K562 (cell line): ENCODE results near the gene DPRX. TPM values are rescaled to one million over a fixed set of nuclear protein-coding genes. Genes with fewer than 3 reads are reported as not detected.

Experiments used
- ATAC-seq: fragments of 200-7000 bp; cut with Tn5 transposase; 3 replicates; pipeline ENCODE4 v1.9.1; 2020; ENCODE audit warnings: moderate library complexity
- BruUV-seq: library from RNA; stranded (reverse); fragments of 400-500 nt; replicated peaks from 2 replicates; lab custom pipeline; 2021; lab: Mats Ljungman, UMichigan
- CTCF ChIA-PET: fragments of 300-600 bp; formaldehyde crosslinking; extraction: SDS; loops from one replicate; lab custom pipeline; 2021; ENCODE audit warnings: low intra/inter-chr PET ratio; lab: Yijun Ruan, JAX
- POLR2A ChIA-PET: fragments of 300-600, 350-650 bp; sonication (Branson Sonifier 250); formaldehyde crosslinking; extraction: SDS; loops from one replicate; lab custom pipeline; 2021; ENCODE audit warnings: antibody characterized with exemption, inconsistent platforms; lab: Yijun Ruan, JAX
- DNase-seq, 4 experiments: peaks; one replicate each; pipeline versions ENCODE4 v3.0.0 to v3.0.0-alpha.2; 2011 to 2018; ENCODE audit warnings: low spot score in 3 of 4, mixed read lengths in 3 of 4; ENCODE audit errors: extremely low read depth in 1 of 4
- FAIRE-seq: peaks from 2 replicates; lab custom pipeline; 2011; peaks lifted over from hg19 to GRCh38; lab: Jason Lieb, UNC
- H2AFZ ChIP-seq: 2 replicates; pipeline ENCODE4 v1.6.0; 2011; ENCODE audit warnings: low read depth, low read length, control low read depth, inconsistent platforms
- H3K27ac ChIP-seq: fragments of 200-600 bp; 3 replicates; pipeline ENCODE4 v1.8.0; 2011; ENCODE audit warnings: low read depth, mild to moderate bottlenecking, control low read depth, inconsistent platforms, low read length, moderate library complexity, mixed read lengths; ENCODE audit errors: extremely low read depth
- H3K27me3 ChIP-seq, 2 experiments: fragments of 300-600 bp in 1 of 2; 2 replicates in 1 of 2; 3 replicates in 1 of 2; pipeline versions ENCODE4 v1.6.0 to v1.8.0; 2011; ENCODE audit warnings: inconsistent platforms in 2 of 2, low read length in 2 of 2, mild to moderate bottlenecking in 1 of 2, mixed read lengths in 1 of 2, moderate library complexity in 1 of 2; ENCODE audit not compliant: control insufficient read depth in 2 of 2, insufficient read depth in 2 of 2
- H3K36me3 ChIP-seq: fragments of 300-600 bp; 3 replicates; pipeline ENCODE4 v1.8.0; 2011; ENCODE audit warnings: mild to moderate bottlenecking, low read length, inconsistent platforms; ENCODE audit not compliant: control insufficient read depth, insufficient read depth
- H3K4me1 ChIP-seq, 2 experiments: fragments of 200-600 bp in 1 of 2; replicated peaks in 1 of 2; 2 replicates in 1 of 2; 3 replicates in 1 of 2; pipeline versions ENCODE4 v1.5.1 to v1.8.0; 2011; ENCODE audit warnings: inconsistent platforms in 2 of 2, low read length in 2 of 2, mild to moderate bottlenecking in 1 of 2, mixed read lengths in 1 of 2, moderate library complexity in 1 of 2; ENCODE audit not compliant: control insufficient read depth in 2 of 2, insufficient read depth in 2 of 2
- H3K4me2 ChIP-seq: 2 replicates; pipeline ENCODE4 v1.6.1; 2011; ENCODE audit warnings: low read length, control low read depth, inconsistent platforms, mixed read lengths; ENCODE audit not compliant: insufficient read depth
- H3K4me3 ChIP-seq: fragments of 200-600 bp; sonication (generic), shearing (Covaris generic); 2 replicates; pipeline ENCODE4 v1.5.1; 2016; ENCODE audit warnings: control low read depth, inconsistent platforms
- H3K79me2 ChIP-seq: fragments of 200-600 bp; 3 replicates; pipeline ENCODE4 v1.8.0; 2011; ENCODE audit warnings: low read length, inconsistent platforms; ENCODE audit not compliant: control insufficient read depth, insufficient read depth
- H3K9ac ChIP-seq, 2 experiments: 2 replicates each; pipeline versions ENCODE4 v1.6.0 to v1.6.1; 2011; ENCODE audit warnings: low read depth in 2 of 2, low read length in 2 of 2, control low read depth in 1 of 2, inconsistent platforms in 1 of 2, mild to moderate bottlenecking in 1 of 2, mixed read lengths in 1 of 2; ENCODE audit not compliant: insufficient read depth in 1 of 2
- H3K9me1 ChIP-seq: one replicate; pipeline ENCODE4 v1.6.0; 2011; ENCODE audit warnings: inconsistent platforms, mild to moderate bottlenecking, low read length, moderate library complexity; ENCODE audit not compliant: control insufficient read depth, insufficient read depth
- H3K9me3 ChIP-seq: replicated peaks from 2 replicates; pipeline ENCODE4 v1.5.1; 2011; ENCODE audit warnings: low read depth, low read length, inconsistent platforms; ENCODE audit not compliant: control insufficient read depth, insufficient read depth
- H4K20me1 ChIP-seq: replicated peaks from 2 replicates; pipeline ENCODE4 v1.6.1; 2011; ENCODE audit warnings: low read length, inconsistent platforms, mixed read lengths; ENCODE audit not compliant: control insufficient read depth, insufficient read depth
- BRF1 ChIP-seq: IDR thresholded peaks from 3 replicates; pipeline ENCODE4 v1.6.1; 2011; ENCODE audit warnings: borderline replicate concordance, mild to moderate bottlenecking; ENCODE audit not compliant: insufficient read length; ENCODE audit errors: extremely low read depth
- CXXC5 ChIP-seq: fragments of 250-450 bp; sonication (Bioruptor Pico); IDR thresholded peaks from 2 replicates; pipeline ENCODE4 v1.8.0; 2022; ENCODE audit warnings: inconsistent platforms, mild to moderate bottlenecking, moderate library complexity
- DDX20 ChIP-seq: fragments of 450-650 bp; IDR thresholded peaks from 2 replicates; pipeline ENCODE4 v1.6.1; 2016; ENCODE audit warnings: missing genetic modification characterization, low read depth, mild to moderate bottlenecking, missing compliant biosample characterization, moderate library complexity
- EZH2 ChIP-seq: IDR thresholded peaks from 2 replicates; pipeline ENCODE4 v1.6.1; 2012; ENCODE audit warnings: low read depth, mild to moderate bottlenecking, inconsistent platforms, low read length, borderline replicate concordance
- JUND ChIP-seq, 2 experiments: IDR thresholded peaks; 2 replicates in 1 of 2; 3 replicates in 1 of 2; pipeline ENCODE4 v1.6.1; 2011; ENCODE audit warnings: borderline replicate concordance in 2 of 2, low read depth in 2 of 2, low read length in 2 of 2, improper control_type of control experiment in 1 of 2, missing biosample characterization in 1 of 2, missing genetic modification characterization in 1 of 2, missing genetic modification reagents in 1 of 2
- MCM2 ChIP-seq: fragments of 450-650 bp; IDR thresholded peaks from 2 replicates; pipeline ENCODE4 v1.6.1; 2017; ENCODE audit warnings: low read depth, mild to moderate bottlenecking
- MTF1 ChIP-seq: fragments of 250-450 bp; sonication (Bioruptor Pico); IDR thresholded peaks from 2 replicates; pipeline ENCODE4 v1.9.0; 2021; ENCODE audit warnings: moderate library complexity, mild to moderate bottlenecking, inconsistent platforms, borderline replicate concordance
- RFX1 ChIP-seq: fragments of 450-650 bp; IDR thresholded peaks from 2 replicates; pipeline ENCODE4 v1.6.1; 2016; ENCODE audit warnings: mild to moderate bottlenecking, moderate library complexity
- SREBF1 ChIP-seq: fragments of 150-350 bp; IDR thresholded peaks from 2 replicates; pipeline ENCODE4 v1.6.1; 2014; ENCODE audit warnings: antibody characterized with exemption, low read depth, low read length, borderline replicate concordance
- TBL1XR1 ChIP-seq, 2 experiments: IDR thresholded peaks; 2 replicates each; pipeline ENCODE4 v1.6.1; 2012; ENCODE audit warnings: improper control_type of control experiment in 2 of 2, low read length in 2 of 2, mild to moderate bottlenecking in 1 of 2
- ZBTB40 ChIP-seq, 2 experiments: fragments of 450-650 bp in 1 of 2; sonication (generic) in 1 of 2; formaldehyde crosslinking in 1 of 2; IDR thresholded peaks; 2 replicates each; pipeline versions ENCODE4 v1.7.1 to v1.9.0; 2016 to 2022; ENCODE audit warnings: inconsistent platforms in 1 of 2, mild to moderate bottlenecking in 1 of 2, missing genetic modification reagents in 1 of 2
- ZC3H8 ChIP-seq: fragments of 450-650 bp; IDR thresholded peaks from 2 replicates; pipeline ENCODE4 v1.6.1; 2017
- ZNF384 ChIP-seq: IDR thresholded peaks from 2 replicates; pipeline ENCODE4 v1.6.1; 2012; ENCODE audit warnings: low read depth, low read length, improper control_type of control experiment
- ZNF583 ChIP-seq: fragments of 250-450 bp; sonication (Bioruptor Pico); IDR thresholded peaks from 2 replicates; pipeline ENCODE4 v1.4.0; 2020
- WGBS: fragments of 100-300 bp; shearing (Covaris generic); methylation state at CpG from one replicate; pipeline ENCODE4 v1.1.6; 2016; ENCODE audit warnings: low coverage, mixed read lengths; ENCODE audit not compliant: insufficient coverage; ENCODE audit errors: missing lambda C conversion rate; 5-methylcytosine and 5-hydroxymethylcytosine counted together
- in situ Hi-C: fragments of 300-500 bp; cut with MboI; formaldehyde crosslinking; loops from 4 replicates; pipeline ENCODE4 v1.15.0; 2018; ENCODE audit warnings: inconsistent platforms, mixed read lengths
- intact Hi-C: fragments of 100-400 bp; cut with micrococcal nuclease; formaldehyde crosslinking; loops from 2 replicates; pipeline ENCODE4 v1.14.2; 2022
- polyA plus RNA-seq, 8 experiments: library from polyadenylated mRNA; depleted of rRNA in 4 of 8; stranded (reverse) in 5 of 8; unstranded in 3 of 8; fragments of >200 nt; fragmentation: Nextera tagmentation in 2 of 8; fragmentation: Illumina TruSeq in 1 of 8; extraction: Ambion mirVana in 2 of 8; extraction: Trizol in 1 of 8; gene quantifications; 2 replicates each; pipeline versions ENCODE4 v1.2.1 to v1.2.3, GENCODE V29; 2011 to 2014; ENCODE audit warnings: inconsistent platforms in 1 of 8, missing spikeins in 1 of 8
- total RNA-seq, 7 experiments: library from RNA; depleted of rRNA in 6 of 7; stranded (reverse); fragments of >200 nt in 6 of 7; fragmentation: Illumina TruSeq in 2 of 7; extraction: Trizol in 2 of 7; gene quantifications; 2 replicates each; pipeline versions ENCODE4 v1.2.1 to v1.2.3, GENCODE V29; 2011 to 2021; ENCODE audit warnings: low replicate concordance in 1 of 7

Gene DPRX
- total and polyA plus RNA-seq, 9 of the 15 experiments (the other 6 are each of a cell fraction or from before 2014, with no cell fraction given), result not detected

DNA sequence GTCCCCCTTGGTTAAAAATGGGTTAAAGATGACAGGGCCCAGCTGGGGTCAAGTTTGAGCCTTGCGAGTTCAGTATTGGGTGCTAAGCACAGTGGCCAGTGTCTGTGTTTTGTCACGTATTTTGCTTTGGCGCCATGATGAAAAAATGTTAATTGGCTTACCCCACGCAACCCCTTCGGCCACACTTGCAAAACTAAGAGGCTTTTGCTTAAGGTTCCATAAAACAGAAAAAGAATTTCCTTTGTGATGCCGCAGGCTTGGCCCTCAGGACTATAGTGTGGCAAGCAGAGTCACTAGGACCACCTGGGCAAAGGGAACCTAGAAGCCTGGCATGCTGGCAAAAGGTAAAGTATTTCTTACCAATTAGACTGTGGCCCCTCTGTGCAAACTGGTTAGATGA is 20.7 kb downstream of the DPRX start:
- ChIA-PET CTCF (no interaction called here), POLR2A (no interaction called here)
- H3K27ac ChIP-seq, result no peak overlapping the region
- peaks cover 0 to 4% of the 10 kb centered on the region in 2 experiments; a peak in 2 of 5 replicates for H3K27me3 ChIP-seq
- intact Hi-C loops (no loop called here), in situ Hi-C loops (no loop called here)
- H3K9me1 ChIP-seq, result no peaks in the 10 kb centered on the region
- no peak overlapping the region for H3K9ac ChIP-seq
- no peaks in the 10 kb centered on the region for H3K79me2 ChIP-seq
- no peak overlapping the region for H3K4me3 ChIP-seq
- H4K20me1 ChIP-seq, result no peaks in the 10 kb centered on the region
- no peak overlapping the region for H2AFZ ChIP-seq
- WGBS, result under 1% methylated on average over 6 of the region's 6 CpGs
- no peak overlapping the region for H3K4me2 ChIP-seq
- no peaks in the 10 kb centered on the region; the same call in 1 of the 2 replicates for H3K9me3 ChIP-seq
- FAIRE-seq (no peak), DNase-seq (no peak), ATAC-seq (no peak)
- no peaks in the 10 kb centered on the region for H3K4me1 ChIP-seq
- no peaks in the 10 kb centered on the region for H3K36me3 ChIP-seq
- no TSS peak for BruUV-seq
- TF ChIP-seq RFX1, result no peak
- no peak for TF ChIP-seq DDX20 (tag)
- no peak for TF ChIP-seq ZNF384
- no peak for TF ChIP-seq ZBTB40 (IDR thresholded peaks at IDR 0.05)
- no peak for TF ChIP-seq ZBTB40 (CRISPR knock-in tag; IDR thresholded peaks at IDR 0.05)
- no peak for TF ChIP-seq TBL1XR1 (IDR thresholded peaks at IDR 0.05; ENCODE audit: low read length in 2 of 2)
- no peak for TF ChIP-seq EZH2
- no peak for TF ChIP-seq MTF1 (CRISPR knock-in tag)
- TF ChIP-seq ZC3H8, result no peak
- TF ChIP-seq BRF1, result no peak
- TF ChIP-seq MCM2, result no peak
- no peak for TF ChIP-seq SREBF1
- no peak for TF ChIP-seq CXXC5 (CRISPR knock-in tag)
- no peak for TF ChIP-seq JUND (IDR thresholded peaks at IDR 0.05; ENCODE audit: borderline replicate concordance, low read depth, low read length)
- TF ChIP-seq JUND (tag; IDR thresholded peaks at IDR 0.05; ENCODE audit: borderline replicate concordance, low read depth, low read length), result no peak
- TF ChIP-seq ZNF583 (CRISPR knock-in tag), result no peak
